K562 (cell line): ENCODE measurements around the gene G6PC3. TPM values are rescaled to one million over a fixed set of nuclear protein-coding genes. Genes with fewer than 3 reads are reported as not detected.

ENCODE experiments used
- ATF1 ChIP-seq, 2 experiments: fragments of 450-650 bp in 1 of 2; IDR thresholded peaks; 2 replicates each; pipeline ENCODE4 v1.6.1; 2016; ENCODE audit warnings: missing compliant biosample characterization in 1 of 2, missing genetic modification characterization in 1 of 2
- BRD4 ChIP-seq: fragments of 200-600 bp; sonication (generic); IDR thresholded peaks from 2 replicates; pipeline ENCODE4 v1.6.1; 2017; ENCODE audit warnings: inconsistent platforms
- EP400 ChIP-seq: fragments of 450-650 bp; IDR thresholded peaks from 2 replicates; pipeline ENCODE4 v1.6.1; 2017; ENCODE audit warnings: antibody characterized with exemption, mild to moderate bottlenecking, moderate library complexity
- GTF2E2 ChIP-seq: fragments of 200-800 bp; sonication (Bioruptor generic); IDR thresholded peaks from 2 replicates; pipeline ENCODE4 v1.6.1; 2016; ENCODE audit warnings: missing genetic modification characterization, missing compliant biosample characterization
- MTA3 ChIP-seq: fragments of 450-650 bp; formaldehyde crosslinking; IDR thresholded peaks from 2 replicates; pipeline ENCODE4 v1.6.1; 2017; ENCODE audit warnings: mild to moderate bottlenecking, borderline replicate concordance
- SMARCC2 ChIP-seq: fragments of 450-650 bp; IDR thresholded peaks from 2 replicates; pipeline ENCODE4 v1.6.1; 2017; ENCODE audit warnings: antibody characterized with exemption, moderate library complexity, mild to moderate bottlenecking, low read depth
- TCF7L2 ChIP-seq: fragments of 150-350 bp; IDR thresholded peaks from 2 replicates; pipeline ENCODE4 v1.6.1; 2016; ENCODE audit warnings: low read depth, mild to moderate bottlenecking, low read length, moderate library complexity
- TCFL5 ChIP-seq: fragments of 250-450 bp; sonication (Bioruptor Pico); conservative IDR thresholded peaks from 2 replicates; pipeline ENCODE4 v1.6.1; 2021; ENCODE audit warnings: mild to moderate bottlenecking, moderate library complexity, matching md5 sums
- YY1 ChIP-seq, 3 experiments: IDR thresholded peaks; 2 replicates each; pipeline ENCODE4 v1.6.1; 2011; ENCODE audit warnings: low read length in 2 of 3, mild to moderate bottlenecking in 2 of 3, moderate library complexity in 2 of 3, borderline replicate concordance in 1 of 3, control low read depth in 1 of 3, low read depth in 1 of 3; ENCODE audit not compliant: insufficient read depth in 3 of 3, insufficient replicate concordance in 2 of 3, control insufficient read depth in 1 of 3, insufficient read length in 1 of 3; ENCODE audit errors: extremely low read depth in 1 of 3
- ZFP36 ChIP-seq: fragments of 150-350 bp; IDR thresholded peaks from 2 replicates; pipeline ENCODE4 v1.6.1; 2018; ENCODE audit warnings: low read length, low read depth; ENCODE audit not compliant: partially characterized antibody
- ZZZ3 ChIP-seq: fragments of 450-650 bp; IDR thresholded peaks from 2 replicates; pipeline ENCODE4 v1.6.1; 2016; ENCODE audit warnings: antibody characterized with exemption, mild to moderate bottlenecking, moderate library complexity
- polyA plus RNA-seq, 8 experiments: library from polyadenylated mRNA; depleted of rRNA in 4 of 8; stranded (reverse) in 5 of 8; unstranded in 3 of 8; fragments of >200 nt; fragmentation: Nextera tagmentation in 2 of 8; fragmentation: Illumina TruSeq in 1 of 8; extraction: Ambion mirVana in 2 of 8; extraction: Trizol in 1 of 8; gene quantifications; 2 replicates each; pipeline versions ENCODE4 v1.2.1 to v1.2.3, GENCODE V29; 2011 to 2014; ENCODE audit warnings: inconsistent platforms in 1 of 8, missing spikeins in 1 of 8
- total RNA-seq, 7 experiments: library from RNA; depleted of rRNA in 6 of 7; stranded (reverse); fragments of >200 nt in 6 of 7; fragmentation: Illumina TruSeq in 2 of 7; extraction: Trizol in 2 of 7; gene quantifications; 2 replicates each; pipeline versions ENCODE4 v1.2.1 to v1.2.3, GENCODE V29; 2011 to 2021; ENCODE audit warnings: low replicate concordance in 1 of 7
- TF ChIP-seq, protein P1 (sequence below), 2 experiments: fragments of 250-450 bp in 1 of 2; fragments of 450-650 bp in 1 of 2; sonication (Bioruptor Pico) in 1 of 2; IDR thresholded peaks; 2 replicates each; pipeline versions ENCODE4 v1.6.1 to v1.8.0; 2016 to 2021; ENCODE audit warnings: mild to moderate bottlenecking in 2 of 2, moderate library complexity in 2 of 2, missing compliant biosample characterization in 1 of 2, missing genetic modification characterization in 1 of 2
- TF ChIP-seq, protein P2 (sequence below): fragments of 450-650 bp; IDR thresholded peaks from 2 replicates; pipeline ENCODE4 v1.6.1; 2018; ENCODE audit not compliant: partially characterized antibody
- TF ChIP-seq, protein P3 (sequence below): fragments of 250-450 bp; sonication (Bioruptor Pico); IDR thresholded peaks from 2 replicates; pipeline ENCODE4 v1.5.0; 2021; ENCODE audit warnings: mild to moderate bottlenecking, moderate library complexity
- TF ChIP-seq, protein P4 (sequence below): fragments of 250-450 bp; sonication (Bioruptor Pico); IDR thresholded peaks from 2 replicates; pipeline ENCODE4 v1.9.0; 2021; ENCODE audit warnings: mild to moderate bottlenecking
- TF ChIP-seq, protein P5 (sequence below): IDR thresholded peaks from 3 replicates; pipeline ENCODE4 v1.6.1; 2011; ENCODE audit warnings: borderline replicate concordance, mild to moderate bottlenecking; ENCODE audit not compliant: insufficient read length, insufficient read depth

G6PC3 gene
- total and polyA plus RNA-seq, 9 of the 15 experiments (the other 6 are each of a cell fraction or from before 2014, with no cell fraction given) = 10.4 to 57.8 (median 31.1) TPM

DNA sequence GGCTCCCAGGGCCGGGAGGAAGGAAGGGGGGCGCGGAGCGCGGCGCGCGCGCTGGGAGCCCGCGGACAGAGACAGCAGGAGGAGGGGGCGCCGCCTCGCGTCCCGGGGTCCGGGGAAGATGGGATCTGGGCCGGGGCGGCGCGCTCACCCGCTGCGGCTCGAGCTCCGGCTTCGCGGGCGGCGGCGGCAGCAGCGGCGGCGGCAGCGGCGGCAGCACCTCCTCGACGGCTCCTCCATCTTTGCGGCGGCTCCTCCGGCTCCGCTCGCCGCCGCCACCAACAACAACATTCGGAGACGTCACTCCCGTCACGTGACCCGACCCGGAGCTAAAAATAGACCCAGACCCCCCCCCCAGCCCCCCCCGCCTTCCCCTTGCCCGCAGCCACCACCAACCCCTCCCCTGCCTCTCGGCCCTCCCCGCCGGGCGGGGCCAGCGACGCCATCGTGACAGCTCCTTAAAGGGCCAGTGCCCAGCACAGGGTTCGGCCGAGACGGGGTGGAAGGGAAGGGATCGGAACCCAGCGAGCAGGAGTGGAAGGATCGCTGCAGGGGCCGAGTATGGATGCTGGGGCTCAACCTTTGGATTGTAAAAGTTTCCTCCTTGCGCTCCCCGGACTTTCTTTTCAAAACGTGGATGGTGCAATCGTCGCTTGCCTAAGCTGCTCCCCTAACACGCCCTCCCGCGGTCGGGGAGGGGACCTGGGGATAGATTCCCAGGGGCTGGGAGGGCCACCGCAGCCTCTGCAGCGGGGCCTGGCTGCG lies 53.0 kb downstream of the G6PC3 start, which contains the start of gene HDAC5 (continued):
- TF ChIP-seq, protein P1, sequence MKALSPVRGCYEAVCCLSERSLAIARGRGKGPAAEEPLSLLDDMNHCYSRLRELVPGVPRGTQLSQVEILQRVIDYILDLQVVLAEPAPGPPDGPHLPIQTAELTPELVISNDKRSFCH (CRISPR knock-in tag; IDR thresholded peaks at IDR 0.05) = no peak
- TF ChIP-seq, protein P1 (tag; IDR thresholded peaks at IDR 0.05) = no peak
- TF ChIP-seq MTA3 (peak; percentile 88), SMARCC2 (peak; percentile 79; the same call in 1 of the 2 replicates), YY1 (IDR thresholded peaks at IDR 0.05; ENCODE audit: borderline replicate concordance in 1 of 3, control insufficient read depth in 1 of 3, extremely low read depth in 1 of 3, insufficient read depth in 3 of 3, insufficient read length in 1 of 3, insufficient replicate concordance in 2 of 3, low read depth in 1 of 3, low read length in 2 of 3) (peak; percentile 16 to 83 (median 82)), TCF7L2 (no peak), EP400 (peak; percentile 99), BRD4 (no peak), TCFL5 (CRISPR knock-in tag) (no peak), ATF1 (CRISPR knock-in tag; IDR thresholded peaks at IDR 0.05) (0 out of 2 replicates have a peak, but pooled peaks have one; percentile 6), ATF1 (tag; IDR thresholded peaks at IDR 0.05) (peak; percentile 89), ZZZ3 (no peak), GTF2E2 (tag) (no peak), ZFP36 (no peak)
- TF ChIP-seq, protein P2, sequence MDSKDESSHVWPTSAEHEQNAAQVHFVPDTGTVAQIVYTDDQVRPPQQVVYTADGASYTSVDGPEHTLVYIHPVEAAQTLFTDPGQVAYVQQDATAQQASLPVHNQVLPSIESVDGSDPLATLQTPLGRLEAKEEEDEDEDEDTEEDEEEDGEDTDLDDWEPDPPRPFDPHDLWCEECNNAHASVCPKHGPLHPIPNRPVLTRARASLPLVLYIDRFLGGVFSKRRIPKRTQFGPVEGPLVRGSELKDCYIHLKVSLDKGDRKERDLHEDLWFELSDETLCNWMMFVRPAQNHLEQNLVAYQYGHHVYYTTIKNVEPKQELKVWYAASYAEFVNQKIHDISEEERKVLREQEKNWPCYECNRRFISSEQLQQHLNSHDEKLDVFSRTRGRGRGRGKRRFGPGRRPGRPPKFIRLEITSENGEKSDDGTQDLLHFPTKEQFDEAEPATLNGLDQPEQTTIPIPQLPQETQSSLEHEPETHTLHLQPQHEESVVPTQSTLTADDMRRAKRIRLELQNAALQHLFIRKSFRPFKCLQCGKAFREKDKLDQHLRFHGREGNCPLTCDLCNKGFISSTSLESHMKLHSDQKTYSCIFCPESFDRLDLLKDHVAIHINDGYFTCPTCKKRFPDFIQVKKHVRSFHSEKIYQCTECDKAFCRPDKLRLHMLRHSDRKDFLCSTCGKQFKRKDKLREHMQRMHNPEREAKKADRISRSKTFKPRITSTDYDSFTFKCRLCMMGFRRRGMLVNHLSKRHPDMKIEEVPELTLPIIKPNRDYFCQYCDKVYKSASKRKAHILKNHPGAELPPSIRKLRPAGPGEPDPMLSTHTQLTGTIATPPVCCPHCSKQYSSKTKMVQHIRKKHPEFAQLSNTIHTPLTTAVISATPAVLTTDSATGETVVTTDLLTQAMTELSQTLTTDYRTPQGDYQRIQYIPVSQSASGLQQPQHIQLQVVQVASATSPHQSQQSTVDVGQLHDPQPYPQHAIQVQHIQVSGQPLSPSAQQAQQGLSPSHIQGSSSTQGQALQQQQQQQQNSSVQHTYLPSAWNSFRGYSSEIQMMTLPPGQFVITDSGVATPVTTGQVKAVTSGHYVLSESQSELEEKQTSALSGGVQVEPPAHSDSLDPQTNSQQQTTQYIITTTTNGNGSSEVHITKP = peak; percentile 75
- TF ChIP-seq, protein P3, sequence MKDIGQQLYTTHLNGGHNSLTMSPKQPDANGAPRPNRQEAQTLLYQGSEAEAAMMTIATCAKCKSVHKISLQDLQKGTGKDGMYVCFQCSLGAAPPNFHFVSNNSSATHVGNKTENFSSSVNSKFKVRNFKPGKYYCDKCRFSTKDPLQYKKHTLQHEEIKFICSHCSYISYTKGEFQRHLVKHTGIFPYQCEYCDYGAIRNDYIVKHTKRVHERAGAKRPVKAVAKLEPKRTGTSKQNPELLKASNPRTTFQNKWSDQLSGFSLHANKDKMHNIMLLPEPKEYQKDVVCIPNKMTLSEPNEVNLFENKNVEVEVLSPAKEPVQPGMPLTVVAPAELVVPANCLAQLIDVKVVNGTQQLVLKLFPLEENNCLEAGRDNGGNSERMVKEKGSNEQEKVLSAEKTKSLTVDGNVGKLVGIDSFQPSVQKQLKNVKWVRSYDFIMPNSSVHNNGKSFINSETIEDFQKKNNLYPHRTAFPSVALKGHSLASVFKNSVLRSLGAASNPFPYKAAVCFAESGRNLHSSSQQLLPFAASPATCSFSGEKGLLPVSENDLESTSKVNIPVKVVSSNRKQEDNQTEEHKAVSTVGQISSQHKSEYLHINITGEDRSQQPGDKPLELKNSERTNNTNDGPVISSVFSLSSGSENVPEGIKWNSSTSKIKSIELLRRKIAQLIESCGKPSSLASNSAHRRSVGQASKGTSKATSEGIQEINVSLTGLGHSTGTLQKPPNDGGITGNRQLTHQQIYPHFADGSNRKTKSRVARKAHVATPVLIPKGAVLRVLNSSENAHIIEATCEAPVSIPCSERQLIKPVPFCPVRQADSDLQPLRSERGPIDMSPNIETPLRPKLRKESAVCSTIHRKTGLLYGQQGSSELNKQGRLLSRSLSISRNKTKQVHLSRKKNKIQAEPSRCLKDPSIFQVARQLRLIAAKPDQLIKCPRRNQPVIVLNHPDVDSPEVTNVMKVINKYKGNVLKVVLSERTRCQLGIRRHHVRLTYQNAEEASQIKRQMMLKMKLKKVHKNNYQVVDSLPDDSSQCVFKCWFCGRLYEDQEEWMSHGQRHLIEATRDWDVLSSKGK (CRISPR knock-in tag) = no peak
- TF ChIP-seq, protein P4, sequence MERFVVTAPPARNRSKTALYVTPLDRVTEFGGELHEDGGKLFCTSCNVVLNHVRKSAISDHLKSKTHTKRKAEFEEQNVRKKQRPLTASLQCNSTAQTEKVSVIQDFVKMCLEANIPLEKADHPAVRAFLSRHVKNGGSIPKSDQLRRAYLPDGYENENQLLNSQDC (CRISPR knock-in tag) = no peak
- TF ChIP-seq, protein P5, sequence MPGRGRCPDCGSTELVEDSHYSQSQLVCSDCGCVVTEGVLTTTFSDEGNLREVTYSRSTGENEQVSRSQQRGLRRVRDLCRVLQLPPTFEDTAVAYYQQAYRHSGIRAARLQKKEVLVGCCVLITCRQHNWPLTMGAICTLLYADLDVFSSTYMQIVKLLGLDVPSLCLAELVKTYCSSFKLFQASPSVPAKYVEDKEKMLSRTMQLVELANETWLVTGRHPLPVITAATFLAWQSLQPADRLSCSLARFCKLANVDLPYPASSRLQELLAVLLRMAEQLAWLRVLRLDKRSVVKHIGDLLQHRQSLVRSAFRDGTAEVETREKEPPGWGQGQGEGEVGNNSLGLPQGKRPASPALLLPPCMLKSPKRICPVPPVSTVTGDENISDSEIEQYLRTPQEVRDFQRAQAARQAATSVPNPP = no peak
